ENCODE results near the gene FANCC. TPM values are rescaled to one million over a fixed set of nuclear protein-coding genes. Genes with fewer than 3 reads are reported as not detected.

The FANCC gene
- total RNA-seq, 1 donor from 2014 or later = 7.9 TPM

- peaks cover 9% of the 10 kb centered on the region for H3K36me3 Mint-ChIP-seq (ENCODE audit: low read depth, unreplicated experiment)
- no peaks in the 10 kb centered on the region for H3K36me3 ChIP-seq (ENCODE audit: insufficient read depth, low read length)
- H2AFZ ChIP-seq (ENCODE audit: low read depth, low read length) = no peak overlapping the region
- H3K27ac ChIP-seq (ENCODE audit: low read depth, low read length) = no peak overlapping the region
- no peak for FAIRE-seq
- no peak overlapping the region for H3K4me3 Mint-ChIP-seq (ENCODE audit: unreplicated experiment)
- no peaks in the 10 kb centered on the region for H3K9me3 ChIP-seq (ENCODE audit: insufficient read depth, low read depth, low read length)
- no peaks in the 10 kb centered on the region for H4K20me1 ChIP-seq (ENCODE audit: insufficient read depth, low read length)
- H3K27ac Mint-ChIP-seq (ENCODE audit: unreplicated experiment) = no peak overlapping the region
- no peak for TF ChIP-seq EZH2 (IDR thresholded peaks at IDR 0.05; ENCODE audit: insufficient read depth, low read length)
- no peak for TF ChIP-seq CTCF (IDR thresholded peaks at IDR 0.05; ENCODE audit: insufficient read depth, low read depth, low read length)
- no peak overlapping the region for H3K4me2 ChIP-seq (ENCODE audit: low read length)
- no peaks in the 10 kb centered on the region for H3K79me2 ChIP-seq (ENCODE audit: insufficient read depth, low read length)
- H3K27me3 ChIP-seq (ENCODE audit: insufficient read depth, low read length) = no peaks in the 10 kb centered on the region
- peaks cover 5% of the 10 kb centered on the region for H3K4me1 Mint-ChIP-seq (ENCODE audit: low read depth, unreplicated experiment)
- no peak overlapping the region for H3K9ac ChIP-seq (ENCODE audit: low read length)
- peaks cover 4% of the 10 kb centered on the region for H3K4me1 ChIP-seq (ENCODE audit: insufficient read depth, low read length)
- no peaks in the 10 kb centered on the region for H3K27me3 Mint-ChIP-seq (ENCODE audit: low read depth, unreplicated experiment)
- H3K4me3 ChIP-seq (ENCODE audit: insufficient read depth, low read depth, low read length) = no peak overlapping the region
- no peaks in the 10 kb centered on the region for H3K9me3 Mint-ChIP-seq (ENCODE audit: unreplicated experiment)
- DNase-seq (ENCODE audit: low read depth) = no peak
Observed at GRCh38 chr9:95116808-95117204, 200.7 kb downstream of the FANCC start.

GRCh38 chr9:95116002-95116807, 201.3 kb downstream of the FANCC start:
- Mint-ChIP-seq H3K4me1 (ENCODE audit: low read depth, unreplicated experiment) (peaks cover 5% of the 10 kb centered on the region), H3K36me3 (ENCODE audit: low read depth, unreplicated experiment) (peaks cover 13% of the 10 kb centered on the region), H3K27ac (ENCODE audit: unreplicated experiment) (no peak overlapping the region), H3K9me3 (ENCODE audit: unreplicated experiment) (no peaks in the 10 kb centered on the region), H3K27me3 (ENCODE audit: low read depth, unreplicated experiment) (no peaks in the 10 kb centered on the region), H3K4me3 (ENCODE audit: unreplicated experiment) (no peak overlapping the region)
- Histone ChIP-seq H4K20me1 (ENCODE audit: insufficient read depth, low read length) (no peaks in the 10 kb centered on the region), H2AFZ (ENCODE audit: low read depth, low read length) (no peak overlapping the region), H3K36me3 (ENCODE audit: insufficient read depth, low read length) (no peaks in the 10 kb centered on the region), H3K9ac (ENCODE audit: low read length) (no peak overlapping the region), H3K27ac (ENCODE audit: low read depth, low read length) (no peak overlapping the region), H3K27me3 (ENCODE audit: insufficient read depth, low read length) (no peaks in the 10 kb centered on the region), H3K79me2 (ENCODE audit: insufficient read depth, low read length) (no peaks in the 10 kb centered on the region), H3K4me3 (ENCODE audit: insufficient read depth, low read depth, low read length) (no peak overlapping the region), H3K4me2 (ENCODE audit: low read length) (no peak overlapping the region), H3K9me3 (ENCODE audit: insufficient read depth, low read depth, low read length) (no peaks in the 10 kb centered on the region), H3K4me1 (ENCODE audit: insufficient read depth, low read length) (peaks cover 4% of the 10 kb centered on the region)
- DNase-seq (ENCODE audit: low read depth) = no peak
- no peak for FAIRE-seq
- TF ChIP-seq EZH2 (IDR thresholded peaks at IDR 0.05; ENCODE audit: insufficient read depth, low read length) (no peak), CTCF (IDR thresholded peaks at IDR 0.05; ENCODE audit: insufficient read depth, low read depth, low read length) (no peak)

GRCh38 chr9:95115104-95115503, 202.4 kb downstream of the FANCC start:
- Mint-ChIP-seq H3K36me3 (ENCODE audit: low read depth, unreplicated experiment) (peaks cover 13% of the 10 kb centered on the region), H3K4me1 (ENCODE audit: low read depth, unreplicated experiment) (peaks cover 5% of the 10 kb centered on the region), H3K4me3 (ENCODE audit: unreplicated experiment) (no peak overlapping the region), H3K9me3 (ENCODE audit: unreplicated experiment) (no peaks in the 10 kb centered on the region), H3K27ac (ENCODE audit: unreplicated experiment) (no peak overlapping the region), H3K27me3 (ENCODE audit: low read depth, unreplicated experiment) (no peaks in the 10 kb centered on the region)
- Histone ChIP-seq H3K27me3 (ENCODE audit: insufficient read depth, low read length) (no peaks in the 10 kb centered on the region), H3K9ac (ENCODE audit: low read length) (no peak overlapping the region), H3K9me3 (ENCODE audit: insufficient read depth, low read depth, low read length) (no peaks in the 10 kb centered on the region), H3K27ac (ENCODE audit: low read depth, low read length) (no peak overlapping the region), H3K4me1 (ENCODE audit: insufficient read depth, low read length) (peaks cover 4% of the 10 kb centered on the region), H3K4me2 (ENCODE audit: low read length) (no peak overlapping the region), H4K20me1 (ENCODE audit: insufficient read depth, low read length) (no peaks in the 10 kb centered on the region), H3K4me3 (ENCODE audit: insufficient read depth, low read depth, low read length) (no peak overlapping the region), H3K36me3 (ENCODE audit: insufficient read depth, low read length) (no peaks in the 10 kb centered on the region), H3K79me2 (ENCODE audit: insufficient read depth, low read length) (no peaks in the 10 kb centered on the region), H2AFZ (ENCODE audit: low read depth, low read length) (no peak overlapping the region)
- no peak for TF ChIP-seq CTCF (IDR thresholded peaks at IDR 0.05; ENCODE audit: insufficient read depth, low read depth, low read length)
- no peak for TF ChIP-seq EZH2 (IDR thresholded peaks at IDR 0.05; ENCODE audit: insufficient read depth, low read length)
- no peak for DNase-seq (ENCODE audit: low read depth)
- FAIRE-seq = no peak
